Muscle layer of duodenum (tissue), 2 donors: ENCODE measurements around the gene ATP2A1.
"Not testable (repeated sequence)": the region's sequence is repeated elsewhere in the genome, so short reads cannot be mapped to it uniquely, and the experiment has no call there.

ENCODE experiments used
- H3K27ac ChIP-seq: one replicate; pipeline ENCODE4 v1.7.0; 2013; ENCODE audit warnings: mild to moderate bottlenecking, low read length
- H3K27me3 ChIP-seq: one replicate; pipeline ENCODE4 v1.7.0; 2013; ENCODE audit warnings: low read depth, mild to moderate bottlenecking, control low read depth, low read length
- H3K36me3 ChIP-seq, 2 donors: one replicate each; pipeline ENCODE4 v1.7.0; 2013; ENCODE audit warnings: low read length in 2 of 2, control low read depth in 1 of 2, mild to moderate bottlenecking in 1 of 2; ENCODE audit not compliant: insufficient read depth in 2 of 2, control insufficient read depth in 1 of 2
- H3K4me1 ChIP-seq, 2 donors: one replicate each; pipeline ENCODE4 v1.7.0; 2013; ENCODE audit warnings: low read length in 2 of 2, mild to moderate bottlenecking in 2 of 2, control low read depth in 1 of 2, moderate library complexity in 1 of 2; ENCODE audit not compliant: insufficient read depth in 2 of 2, control insufficient read depth in 1 of 2
- H3K4me3 ChIP-seq, 2 donors: one replicate each; pipeline ENCODE4 v1.7.0; 2013; ENCODE audit warnings: low read length in 2 of 2, low read depth in 1 of 2, mild to moderate bottlenecking in 1 of 2
- H3K9me3 ChIP-seq, 2 donors: one replicate each; pipeline ENCODE4 v1.7.0; 2013; ENCODE audit warnings: low read length in 2 of 2, control low read depth in 1 of 2, mild to moderate bottlenecking in 1 of 2; ENCODE audit not compliant: control insufficient read depth in 1 of 2
- donor health status: healthy.

Gene ATP2A1

DNA sequence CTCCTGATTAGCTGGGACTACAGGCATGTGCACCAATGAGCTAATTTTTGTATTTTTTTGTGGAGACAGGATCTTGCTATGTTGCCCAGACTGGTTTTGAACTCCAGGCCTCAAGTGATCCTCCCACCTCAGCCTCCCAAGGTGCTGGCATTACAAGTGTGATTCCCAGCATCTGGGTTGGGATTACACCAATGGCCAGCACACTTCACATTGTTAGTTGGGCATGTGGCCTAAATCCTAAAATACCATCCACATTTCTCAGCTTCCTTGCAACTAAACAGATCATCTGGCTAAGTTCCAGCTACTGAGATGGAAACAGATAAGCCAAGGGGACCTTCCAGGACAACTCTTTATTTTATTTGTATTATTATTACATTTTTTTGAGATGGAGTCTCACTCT is 36.9 kb downstream of the ATP2A1 start:
- H3K36me3 ChIP-seq = peaks cover 14 to 47% of the 10 kb centered on the region in 2 donors

DNA sequence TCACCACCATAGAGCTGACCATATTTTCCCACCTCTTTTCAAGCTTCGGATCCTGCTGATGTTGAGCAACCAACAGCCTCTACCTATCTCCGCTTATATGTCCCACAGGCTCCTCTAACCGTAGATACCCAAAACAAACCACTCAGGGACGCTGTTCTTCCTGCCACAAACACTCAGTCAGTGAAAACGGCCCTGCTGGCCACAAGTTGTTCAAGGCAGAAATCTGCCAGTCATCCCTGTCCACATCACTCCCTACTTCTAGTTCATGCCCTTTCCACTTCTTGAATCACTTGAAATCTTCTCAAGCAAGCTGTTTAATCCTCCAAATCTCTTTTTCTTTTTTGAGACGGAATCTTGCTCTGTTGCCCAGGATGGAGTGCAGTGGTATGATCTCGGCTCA is 38.8 kb downstream of the ATP2A1 start:
- no peaks in the 10 kb centered on the region for H3K27me3 ChIP-seq
- H3K4me3 ChIP-seq = no peak overlapping the region
- H3K36me3 ChIP-seq = peaks cover 14 to 43% of the 10 kb centered on the region in 2 donors
- no peaks in the 10 kb centered on the region for H3K9me3 ChIP-seq
- no peak overlapping the region for H3K27ac ChIP-seq
- H3K4me1 ChIP-seq = no peaks in the 10 kb centered on the region

More for the DNA sequence above, 36.9 kb downstream of the ATP2A1 start:
- H3K4me3 ChIP-seq = no peak overlapping the region
- H3K9me3 ChIP-seq = no peaks in the 10 kb centered on the region
- H3K27ac ChIP-seq = no peak overlapping the region
- no peaks in the 10 kb centered on the region for H3K27me3 ChIP-seq
- no peaks in the 10 kb centered on the region for H3K4me1 ChIP-seq

DNA sequence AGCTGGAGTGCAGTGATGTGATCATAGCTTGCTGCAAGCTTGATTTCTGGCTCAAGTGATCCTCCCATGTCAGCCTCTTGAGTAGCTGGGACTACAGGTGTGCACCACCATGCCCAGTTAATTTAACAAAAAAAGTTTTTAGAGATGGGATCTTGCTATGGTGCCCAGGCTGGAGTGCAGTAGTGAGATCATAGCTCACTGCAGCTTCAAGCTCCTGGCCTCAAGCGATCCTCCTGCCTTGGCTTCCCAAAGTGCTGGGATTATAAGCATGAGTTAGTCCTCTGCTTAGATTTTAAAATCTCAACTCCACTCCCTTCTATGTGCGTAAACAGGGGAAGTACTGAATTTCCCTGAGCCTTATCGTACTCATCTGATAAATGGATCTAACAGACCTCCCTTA is 40.4 kb downstream of the ATP2A1 start:
- Histone ChIP-seq H3K36me3 (peaks cover 14 to 35% of the 10 kb centered on the region in 2 donors), H3K9me3 (no peaks in the 10 kb centered on the region), H3K4me3 (no peak overlapping the region), H3K27ac (no peak overlapping the region), H3K27me3 (no peaks in the 10 kb centered on the region), H3K4me1 (no peaks in the 10 kb centered on the region)

DNA sequence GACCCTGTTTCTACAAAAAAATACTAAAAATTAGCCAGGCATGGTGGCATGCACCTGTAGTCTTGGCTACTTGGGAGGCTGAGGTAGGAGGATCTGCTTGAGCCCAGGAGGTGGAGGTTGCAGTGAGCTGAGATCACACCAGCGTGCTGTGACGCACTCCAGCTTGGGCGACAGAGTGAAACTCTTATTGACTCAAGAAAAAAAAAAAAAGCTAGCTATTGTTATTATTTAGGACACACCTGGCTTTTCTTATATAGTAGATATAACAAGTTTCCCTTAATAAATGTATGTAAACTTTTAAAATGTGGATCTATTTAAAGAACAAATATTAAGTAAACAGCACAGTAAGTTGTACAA is 44.9 kb downstream of the ATP2A1 start:
- Histone ChIP-seq H3K9me3 (no peaks in the 10 kb centered on the region), H3K4me3 (peak overlapping the region in 1 of 2 donors; percentile 26), H3K27ac (peak overlapping the region; percentile 67), H3K36me3 (peaks cover 10 to 17% of the 10 kb centered on the region in 2 donors), H3K27me3 (no peaks in the 10 kb centered on the region), H3K4me1 (peaks cover 0 to 9% of the 10 kb centered on the region in 2 donors)

DNA sequence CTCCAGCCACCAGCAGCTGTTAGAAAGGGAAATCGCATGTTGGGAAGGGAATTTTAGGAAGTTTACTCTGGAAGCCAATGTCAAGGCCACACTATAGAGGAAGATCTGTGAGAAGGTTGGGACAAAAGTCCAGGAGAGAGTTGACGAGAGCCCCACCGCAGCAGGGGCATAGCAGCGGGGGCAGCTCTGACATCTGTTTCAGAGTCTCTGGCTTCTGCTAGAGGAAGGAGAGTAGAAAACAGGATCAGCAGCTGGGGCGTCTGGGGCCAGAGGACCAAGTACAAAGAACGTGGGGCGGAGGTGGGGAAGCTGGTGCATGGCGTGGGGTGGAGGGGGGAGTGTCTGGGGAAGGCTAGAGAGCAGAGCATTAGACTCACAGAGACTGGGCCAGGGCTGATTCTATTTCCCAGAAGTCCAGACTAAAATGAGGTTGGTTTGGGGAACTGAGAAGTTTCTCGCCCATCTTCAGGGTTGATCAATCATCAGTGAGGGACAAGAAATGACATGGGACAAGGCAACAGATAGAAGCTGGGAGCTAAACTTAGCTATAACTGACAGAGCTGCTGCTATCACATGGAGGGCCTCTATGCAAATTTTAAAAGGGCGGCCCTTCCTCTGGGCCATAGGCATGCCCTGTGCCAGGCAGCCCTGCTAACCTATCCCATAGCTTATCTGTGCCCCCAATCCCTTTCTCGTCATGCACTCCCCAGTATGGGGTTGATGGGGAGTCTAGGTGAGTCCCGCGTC is 45.5 kb downstream of the ATP2A1 start:
- H3K36me3 ChIP-seq = peaks cover 8 to 17% of the 10 kb centered on the region in 2 donors
- no peaks in the 10 kb centered on the region for H3K9me3 ChIP-seq
- H3K4me3 ChIP-seq = peak overlapping the region; percentile 46 to 90
- H3K27me3 ChIP-seq = no peaks in the 10 kb centered on the region
- peaks cover 0 to 9% of the 10 kb centered on the region in 2 donors for H3K4me1 ChIP-seq
- peak overlapping the region; percentile 67 for H3K27ac ChIP-seq

DNA sequence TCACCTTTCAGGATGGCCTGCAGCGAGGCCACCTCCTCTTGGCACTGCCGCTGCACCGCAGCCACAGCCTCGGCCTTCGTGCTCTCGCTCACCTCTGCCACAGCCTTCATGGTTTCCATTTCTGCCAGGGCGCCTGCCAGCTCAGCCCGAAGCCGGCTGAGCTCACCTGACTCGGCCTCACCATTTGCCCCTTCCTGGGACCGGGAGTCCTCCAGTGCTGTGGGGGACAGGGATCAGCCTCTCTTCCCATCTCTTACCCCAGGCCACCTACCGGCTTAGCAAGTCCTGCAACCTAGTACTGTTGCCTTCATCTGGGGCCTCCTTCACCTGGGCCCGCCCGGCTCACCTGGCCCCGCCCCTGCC is 46.1 kb downstream of the ATP2A1 start:
- Histone ChIP-seq H3K36me3 (peaks cover 3 to 13% of the 10 kb centered on the region in 2 donors), H3K27ac (peak overlapping the region; percentile 63), H3K4me3 (peak overlapping the region; percentile 46 to 90), H3K27me3 (no peaks in the 10 kb centered on the region), H3K4me1 (peaks cover 0 to 9% of the 10 kb centered on the region in 2 donors), H3K9me3 (no peaks in the 10 kb centered on the region)

DNA sequence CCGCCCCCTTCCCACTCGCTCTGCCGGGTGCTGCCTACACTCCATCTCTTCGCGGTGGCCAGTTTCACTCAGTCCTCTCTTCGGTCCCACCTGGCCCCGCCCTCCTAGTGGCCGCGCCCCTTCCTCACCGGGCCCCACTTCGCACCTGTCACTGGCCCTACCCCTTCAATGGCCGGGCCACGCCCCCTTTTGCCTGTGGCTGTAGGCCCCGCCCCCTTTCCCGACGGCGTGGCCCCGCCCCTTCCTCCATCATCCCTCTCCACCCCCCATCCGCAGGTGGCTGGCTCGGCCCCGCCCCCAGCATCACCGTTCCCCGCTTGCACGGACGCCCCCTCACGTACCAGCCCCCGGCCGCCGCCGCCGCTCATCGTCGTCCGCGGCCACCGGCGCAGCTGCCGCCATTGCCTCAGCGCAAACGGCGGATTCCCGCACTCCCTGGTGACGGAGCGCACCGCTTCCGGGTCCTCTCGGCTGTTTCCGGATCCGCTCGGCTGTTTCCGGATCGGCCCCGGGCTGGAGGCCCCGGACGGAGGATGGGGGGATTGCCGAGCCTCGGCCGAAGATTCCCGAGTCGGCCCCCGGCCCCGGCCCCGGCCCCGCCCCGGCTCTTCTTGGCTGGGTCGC is 46.6 kb downstream of the ATP2A1 start, which contains the start of gene RABEP2:
Gene RABEP2 (minus strand): TSS at position 477 of the 624 bp plus-strand sequence. CDS start 75 bp downstream, at position 402.
- peaks cover 0 to 8% of the 10 kb centered on the region in 2 donors for H3K36me3 ChIP-seq
- H3K4me3 ChIP-seq = peak within 1 kb of the TSS; percentile 90
- H3K4me1 ChIP-seq = peaks cover 0 to 9% of the 10 kb centered on the region in 2 donors
- H3K27ac ChIP-seq = peak within 1 kb of the TSS; percentile 97
- H3K9me3 ChIP-seq = no peaks in the 10 kb centered on the region
- no peaks in the 10 kb centered on the region for H3K27me3 ChIP-seq

DNA sequence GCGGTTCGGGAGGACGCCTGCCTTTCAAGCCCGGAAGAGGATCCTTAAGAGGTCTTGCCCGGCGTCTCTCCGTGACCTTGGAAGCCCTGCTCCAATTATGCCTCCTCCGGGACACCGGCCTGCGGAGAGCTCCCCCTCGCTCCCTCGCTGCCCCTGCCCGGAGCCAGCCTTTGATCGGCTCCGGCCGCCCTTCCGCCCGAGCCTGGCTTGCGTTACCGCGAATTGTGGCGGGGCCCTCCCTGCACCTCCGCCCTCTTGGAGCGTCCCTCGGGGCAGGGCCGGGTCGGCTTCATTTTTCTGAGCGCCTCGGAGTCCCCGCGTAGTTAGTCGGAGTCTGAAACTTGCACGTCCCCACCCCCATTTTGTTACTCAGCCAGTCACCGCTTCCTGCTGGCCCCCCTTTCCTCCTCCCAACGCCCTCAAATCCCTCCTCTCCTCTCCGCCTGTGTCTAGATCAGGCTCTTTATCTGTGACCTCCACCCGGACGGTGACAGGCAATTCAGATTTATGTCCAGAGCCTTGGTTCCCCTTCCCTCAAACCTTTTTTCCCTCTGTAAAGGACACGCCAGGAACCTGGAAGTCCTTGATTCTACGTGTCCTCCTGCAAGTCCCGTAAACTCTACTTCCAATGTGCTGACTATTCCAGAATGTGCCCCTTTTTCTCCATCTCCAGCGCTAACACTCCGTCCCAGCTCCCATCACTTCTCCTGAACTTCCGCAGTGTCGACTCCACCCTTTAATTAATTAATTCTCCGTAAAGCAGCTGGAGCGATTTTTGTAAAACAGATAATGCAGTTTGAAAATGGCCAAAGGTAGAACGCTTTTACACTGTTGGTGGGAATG is 47.3 kb downstream of the ATP2A1 start:
- Histone ChIP-seq H3K4me1 (peaks cover 0 to 9% of the 10 kb centered on the region in 2 donors), H3K9me3 (no peaks in the 10 kb centered on the region), H3K27me3 (no peaks in the 10 kb centered on the region)

DNA sequence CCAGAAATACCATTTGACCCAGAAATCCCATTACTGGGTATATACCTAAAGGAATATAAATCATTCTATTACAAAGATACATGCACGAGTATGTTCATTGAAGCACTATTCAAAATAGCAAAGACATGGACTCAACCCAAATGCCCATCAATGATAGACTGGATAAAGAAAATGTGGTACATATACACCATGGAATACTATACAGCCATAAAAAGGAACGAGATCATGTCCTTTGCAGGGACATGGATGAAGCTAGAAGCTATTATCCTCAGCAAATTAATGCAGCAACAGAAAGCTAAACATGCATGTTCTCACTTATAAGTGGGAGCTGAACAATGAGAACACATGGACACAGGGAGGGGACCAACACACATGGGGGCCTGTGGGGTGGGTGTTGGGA is 48.0 kb downstream of the ATP2A1 start:
- H3K9me3 ChIP-seq, H3K4me1 ChIP-seq, H3K27me3 ChIP-seq, H3K36me3 ChIP-seq: not testable (repeated sequence)
- Histone ChIP-seq H3K4me3 (peak overlapping the region; percentile 90), H3K27ac (peak overlapping the region; percentile 97)

More for the DNA sequence above, 47.3 kb downstream of the ATP2A1 start:
- H3K36me3 ChIP-seq = peaks cover 0 to 8% of the 10 kb centered on the region in 2 donors
- H3K27ac ChIP-seq = peak overlapping the region; percentile 97
- peak overlapping the region; percentile 90 for H3K4me3 ChIP-seq

DNA sequence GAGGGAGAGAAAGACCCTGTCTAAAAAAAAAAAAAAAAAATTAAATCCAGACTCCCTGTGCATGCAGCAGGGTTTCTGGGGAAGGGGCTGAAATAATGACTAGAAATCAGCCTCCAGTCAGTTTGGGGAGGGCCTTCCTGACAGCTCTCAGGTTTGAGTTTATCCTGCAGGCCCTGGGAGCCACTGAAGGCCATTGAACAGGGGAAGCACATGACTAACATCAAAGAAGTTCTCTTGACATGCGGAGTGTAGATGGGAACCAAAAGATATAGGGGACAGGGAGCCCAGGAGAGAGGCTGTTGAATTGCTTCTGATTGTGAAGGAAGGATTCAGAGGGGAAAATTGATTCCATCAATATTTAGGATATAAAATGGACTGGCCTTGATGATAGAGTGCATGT is 49.5 kb downstream of the ATP2A1 start:
- H3K36me3 ChIP-seq = peaks cover 0 to 3% of the 10 kb centered on the region in 2 donors
- H3K9me3 ChIP-seq = no peaks in the 10 kb centered on the region
- no peak overlapping the region for H3K27ac ChIP-seq
- H3K4me3 ChIP-seq = no peak overlapping the region
- no peaks in the 10 kb centered on the region for H3K27me3 ChIP-seq
- peaks cover 0 to 9% of the 10 kb centered on the region in 2 donors for H3K4me1 ChIP-seq

DNA sequence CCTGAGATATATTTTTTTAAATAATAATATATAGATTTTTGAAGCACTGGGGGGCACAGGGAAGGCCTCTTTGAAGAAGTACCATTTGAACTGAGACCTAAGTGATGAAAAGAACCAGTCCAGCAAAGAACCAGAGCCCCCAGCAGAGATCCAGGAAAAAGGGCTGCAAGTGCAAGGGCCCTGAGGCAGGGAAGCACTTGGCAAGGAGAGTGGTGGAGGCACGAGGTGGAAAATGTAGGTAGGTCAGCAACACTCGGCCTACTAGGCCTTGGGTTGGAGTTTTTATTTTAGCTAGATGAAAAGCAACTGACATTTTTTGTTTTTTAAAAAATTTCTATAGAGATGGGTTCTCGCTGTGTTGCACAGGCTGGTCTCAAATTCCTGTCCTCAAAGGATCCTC is 51.9 kb downstream of the ATP2A1 start:
- Histone ChIP-seq H3K27ac (no peak overlapping the region), H3K4me3 (no peak overlapping the region), H3K9me3 (no peaks in the 10 kb centered on the region), H3K36me3 (peaks cover 0 to 3% of the 10 kb centered on the region in 2 donors), H3K4me1 (no peaks in the 10 kb centered on the region), H3K27me3 (no peaks in the 10 kb centered on the region)
